GM12873 (cell line): ENCODE data around the gene PXT1.

Experiments
- CTCF ChIP-seq: IDR thresholded peaks from 2 replicates; pipeline ENCODE4 v1.5.1; 2012; ENCODE audit warnings: low read depth, mild to moderate bottlenecking, moderate library complexity, low read length, control low read depth; ENCODE audit not compliant: insufficient read depth; ENCODE audit errors: missing control alignments

PXT1 gene

GRCh38 chr6:36442671-36443470 is at the start of gene PXT1, which contains the start of gene KCTD20:
Gene PXT1, minus strand, starts transcription at chr6:36442854. Its CDS starts 16,772 bp downstream, at chr6:36426082.
Gene KCTD20, plus strand, starts transcription at chr6:36443000. Its CDS starts 27,098 bp downstream, at chr6:36470098.
- TF ChIP-seq CTCF, result no peak

- TF ChIP-seq CTCF, result no peak
Measured at GRCh38 chr6:36492092-36492491, 49.4 kb upstream of the PXT1 start.

GRCh38 chr6:36491378-36491965 is 48.8 kb upstream of the PXT1 start:
- TF ChIP-seq CTCF, result no peak

GRCh38 chr6:36489426-36489825 is 46.8 kb upstream of the PXT1 start:
- TF ChIP-seq CTCF, result no peak

GRCh38 chr6:36488221-36488620 is 45.6 kb upstream of the PXT1 start:
- no peak for TF ChIP-seq CTCF

GRCh38 chr6:36487698-36488097 is 45.0 kb upstream of the PXT1 start:
- no peak for TF ChIP-seq CTCF

GRCh38 chr6:36484736-36485135 is 42.1 kb upstream of the PXT1 start:
- TF ChIP-seq CTCF, result no peak
